Renal pelvis (tissue), 4 donors: ENCODE results near the gene EXOC4. TPM values are rescaled to one million over a fixed set of nuclear protein-coding genes. Genes with fewer than 3 reads are reported as not detected.

Source experiments
- DNase-seq: peaks from one replicate; pipeline ENCODE4 v3.0.0-alpha.2; 2013
- polyA plus RNA-seq, 3 donors: library from polyadenylated mRNA; unstranded; fragments of 120-200 nt; gene quantifications; one replicate each; pipeline ENCODE4 v1.2.1, GENCODE V29; 2013; ENCODE audit not compliant: insufficient read length in 3 of 3

The EXOC4 gene
- polyA plus RNA-seq, 3 donors, result 66.8 to 69.1 (median 67.4) TPM

- DNase-seq, result no peak
Measured at GRCh38 chr7:133568544-133568943, 315.7 kb downstream of the EXOC4 start.

GRCh38 chr7:133570321-133570720, 317.4 kb downstream of the EXOC4 start:
- no peak for DNase-seq

GRCh38 chr7:133571076-133571475, 318.2 kb downstream of the EXOC4 start:
- DNase-seq, result no peak

GRCh38 chr7:133572087-133572486, 319.2 kb downstream of the EXOC4 start:
- no peak for DNase-seq

- no peak for DNase-seq
Measured at GRCh38 chr7:133572843-133573242, 320.0 kb downstream of the EXOC4 start.

GRCh38 chr7:133573554-133574265, 320.8 kb downstream of the EXOC4 start:
- DNase-seq, result no peak

- no peak for DNase-seq
Measured at GRCh38 chr7:133575726-133576440, 323.0 kb downstream of the EXOC4 start.

GRCh38 chr7:133576612-133577168, 323.8 kb downstream of the EXOC4 start:
- no peak for DNase-seq

- no peak for DNase-seq
Measured at GRCh38 chr7:133582766-133583523, 330.1 kb downstream of the EXOC4 start.

- no peak for DNase-seq
Measured at GRCh38 chr7:133583545-133584171, 330.8 kb downstream of the EXOC4 start.

- DNase-seq, result no peak
Measured at GRCh38 chr7:133584956-133585668, 332.2 kb downstream of the EXOC4 start.

GRCh38 chr7:133586253-133586652, 333.4 kb downstream of the EXOC4 start:
- no peak for DNase-seq

GRCh38 chr7:133587903-133588302, 335.0 kb downstream of the EXOC4 start:
- peak; percentile 58 for DNase-seq

GRCh38 chr7:133590795-133591194, 337.9 kb downstream of the EXOC4 start:
- no peak for DNase-seq

GRCh38 chr7:133591704-133592340, 338.9 kb downstream of the EXOC4 start:
- DNase-seq, result no peak

GRCh38 chr7:133593561-133593960, 340.7 kb downstream of the EXOC4 start:
- no peak for DNase-seq

- DNase-seq, result no peak
Measured at GRCh38 chr7:133601617-133602016, 348.7 kb downstream of the EXOC4 start.

GRCh38 chr7:133602291-133602690, 349.4 kb downstream of the EXOC4 start:
- DNase-seq, result peak; percentile 51

GRCh38 chr7:133606991-133607390, 354.1 kb downstream of the EXOC4 start:
- DNase-seq, result no peak

GRCh38 chr7:133609806-133610205, 356.9 kb downstream of the EXOC4 start:
- no peak for DNase-seq

GRCh38 chr7:133611955-133612354, 359.1 kb downstream of the EXOC4 start:
- DNase-seq, result no peak
